ENCODE data around the gene CENPX.

CENPX gene

DNA sequence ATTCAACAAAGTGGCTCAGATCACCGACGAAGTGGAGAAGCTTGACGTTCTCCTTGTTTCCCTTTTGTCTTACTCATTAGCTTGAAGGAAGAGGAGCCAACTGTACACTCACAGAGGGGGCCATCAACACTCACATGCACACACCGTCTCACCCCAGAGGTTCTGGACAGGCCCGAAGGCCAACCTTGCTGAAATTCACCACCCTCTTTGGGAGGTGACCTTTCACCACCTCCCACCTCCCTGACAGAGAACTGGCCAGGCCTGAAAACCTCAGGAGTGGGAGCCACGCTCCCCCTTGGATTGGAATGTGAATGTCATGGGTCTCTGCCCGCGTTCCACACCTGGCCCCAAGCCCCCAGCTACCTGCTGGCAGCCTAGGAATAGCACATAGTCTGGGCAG, 12.8 kb upstream of the CENPX start:
- TF ChIP-seq ZNF565 (CRISPR knock-in tag; conservative IDR thresholded peaks at IDR 0.05; ENCODE audit: low read depth) (no peak), RARB (CRISPR knock-in tag; IDR thresholded peaks at IDR 0.05) (no peak), ARNTL (CRISPR knock-in tag; IDR thresholded peaks at IDR 0.05; ENCODE audit: borderline replicate concordance, low read depth) (no peak), ZNF8 (CRISPR knock-in tag; IDR thresholded peaks at IDR 0.05) (no peak), OSR1 (CRISPR knock-in tag; IDR thresholded peaks at IDR 0.05) (no peak), ZFP30 (CRISPR knock-in tag; IDR thresholded peaks at IDR 0.05) (no peak), TOX (CRISPR knock-in tag; IDR thresholded peaks at IDR 0.05; ENCODE audit: borderline replicate concordance) (no peak), ESRRG (CRISPR knock-in tag; IDR thresholded peaks at IDR 0.05) (no peak), GLIS3 (CRISPR knock-in tag; IDR thresholded peaks at IDR 0.05) (no peak), CSDC2 (CRISPR knock-in tag; IDR thresholded peaks at IDR 0.05) (no peak), ZFP3 (CRISPR knock-in tag; IDR thresholded peaks at IDR 0.05) (no peak), ZC3H10 (CRISPR knock-in tag; IDR thresholded peaks at IDR 0.05) (no peak), ZNF70 (CRISPR knock-in tag; IDR thresholded peaks at IDR 0.05) (no peak), BACH2 (CRISPR knock-in tag; IDR thresholded peaks at IDR 0.05; ENCODE audit: borderline replicate concordance) (no peak)
- TF ChIP-seq, protein P1, sequence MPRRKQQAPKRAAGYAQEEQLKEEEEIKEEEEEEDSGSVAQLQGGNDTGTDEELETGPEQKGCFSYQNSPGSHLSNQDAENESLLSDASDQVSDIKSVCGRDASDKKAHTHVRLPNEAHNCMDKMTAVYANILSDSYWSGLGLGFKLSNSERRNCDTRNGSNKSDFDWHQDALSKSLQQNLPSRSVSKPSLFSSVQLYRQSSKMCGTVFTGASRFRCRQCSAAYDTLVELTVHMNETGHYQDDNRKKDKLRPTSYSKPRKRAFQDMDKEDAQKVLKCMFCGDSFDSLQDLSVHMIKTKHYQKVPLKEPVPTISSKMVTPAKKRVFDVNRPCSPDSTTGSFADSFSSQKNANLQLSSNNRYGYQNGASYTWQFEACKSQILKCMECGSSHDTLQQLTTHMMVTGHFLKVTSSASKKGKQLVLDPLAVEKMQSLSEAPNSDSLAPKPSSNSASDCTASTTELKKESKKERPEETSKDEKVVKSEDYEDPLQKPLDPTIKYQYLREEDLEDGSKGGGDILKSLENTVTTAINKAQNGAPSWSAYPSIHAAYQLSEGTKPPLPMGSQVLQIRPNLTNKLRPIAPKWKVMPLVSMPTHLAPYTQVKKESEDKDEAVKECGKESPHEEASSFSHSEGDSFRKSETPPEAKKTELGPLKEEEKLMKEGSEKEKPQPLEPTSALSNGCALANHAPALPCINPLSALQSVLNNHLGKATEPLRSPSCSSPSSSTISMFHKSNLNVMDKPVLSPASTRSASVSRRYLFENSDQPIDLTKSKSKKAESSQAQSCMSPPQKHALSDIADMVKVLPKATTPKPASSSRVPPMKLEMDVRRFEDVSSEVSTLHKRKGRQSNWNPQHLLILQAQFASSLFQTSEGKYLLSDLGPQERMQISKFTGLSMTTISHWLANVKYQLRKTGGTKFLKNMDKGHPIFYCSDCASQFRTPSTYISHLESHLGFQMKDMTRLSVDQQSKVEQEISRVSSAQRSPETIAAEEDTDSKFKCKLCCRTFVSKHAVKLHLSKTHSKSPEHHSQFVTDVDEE (CRISPR knock-in tag; IDR thresholded peaks at IDR 0.05): no peak
- TF ChIP-seq, protein P2, sequence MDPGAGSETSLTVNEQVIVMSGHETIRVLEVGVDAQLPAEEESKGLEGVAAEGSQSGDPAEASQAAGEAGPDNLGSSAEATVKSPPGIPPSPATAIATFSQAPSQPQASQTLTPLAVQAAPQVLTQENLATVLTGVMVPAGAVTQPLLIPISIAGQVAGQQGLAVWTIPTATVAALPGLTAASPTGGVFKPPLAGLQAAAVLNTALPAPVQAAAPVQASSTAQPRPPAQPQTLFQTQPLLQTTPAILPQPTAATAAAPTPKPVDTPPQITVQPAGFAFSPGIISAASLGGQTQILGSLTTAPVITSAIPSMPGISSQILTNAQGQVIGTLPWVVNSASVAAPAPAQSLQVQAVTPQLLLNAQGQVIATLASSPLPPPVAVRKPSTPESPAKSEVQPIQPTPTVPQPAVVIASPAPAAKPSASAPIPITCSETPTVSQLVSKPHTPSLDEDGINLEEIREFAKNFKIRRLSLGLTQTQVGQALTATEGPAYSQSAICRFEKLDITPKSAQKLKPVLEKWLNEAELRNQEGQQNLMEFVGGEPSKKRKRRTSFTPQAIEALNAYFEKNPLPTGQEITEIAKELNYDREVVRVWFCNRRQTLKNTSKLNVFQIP (CRISPR knock-in tag; IDR thresholded peaks at IDR 0.05; ENCODE audit: borderline replicate concordance, low read depth): no peak
- TF ChIP-seq, protein P3, sequence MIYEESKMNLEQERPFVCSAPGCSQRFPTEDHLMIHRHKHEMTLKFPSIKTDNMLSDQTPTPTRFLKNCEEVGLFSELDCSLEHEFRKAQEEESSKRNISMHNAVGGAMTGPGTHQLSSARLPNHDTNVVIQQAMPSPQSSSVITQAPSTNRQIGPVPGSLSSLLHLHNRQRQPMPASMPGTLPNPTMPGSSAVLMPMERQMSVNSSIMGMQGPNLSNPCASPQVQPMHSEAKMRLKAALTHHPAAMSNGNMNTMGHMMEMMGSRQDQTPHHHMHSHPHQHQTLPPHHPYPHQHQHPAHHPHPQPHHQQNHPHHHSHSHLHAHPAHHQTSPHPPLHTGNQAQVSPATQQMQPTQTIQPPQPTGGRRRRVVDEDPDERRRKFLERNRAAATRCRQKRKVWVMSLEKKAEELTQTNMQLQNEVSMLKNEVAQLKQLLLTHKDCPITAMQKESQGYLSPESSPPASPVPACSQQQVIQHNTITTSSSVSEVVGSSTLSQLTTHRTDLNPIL (CRISPR knock-in tag; IDR thresholded peaks at IDR 0.05; ENCODE audit: low read depth): no peak
- TF ChIP-seq, protein P4, sequence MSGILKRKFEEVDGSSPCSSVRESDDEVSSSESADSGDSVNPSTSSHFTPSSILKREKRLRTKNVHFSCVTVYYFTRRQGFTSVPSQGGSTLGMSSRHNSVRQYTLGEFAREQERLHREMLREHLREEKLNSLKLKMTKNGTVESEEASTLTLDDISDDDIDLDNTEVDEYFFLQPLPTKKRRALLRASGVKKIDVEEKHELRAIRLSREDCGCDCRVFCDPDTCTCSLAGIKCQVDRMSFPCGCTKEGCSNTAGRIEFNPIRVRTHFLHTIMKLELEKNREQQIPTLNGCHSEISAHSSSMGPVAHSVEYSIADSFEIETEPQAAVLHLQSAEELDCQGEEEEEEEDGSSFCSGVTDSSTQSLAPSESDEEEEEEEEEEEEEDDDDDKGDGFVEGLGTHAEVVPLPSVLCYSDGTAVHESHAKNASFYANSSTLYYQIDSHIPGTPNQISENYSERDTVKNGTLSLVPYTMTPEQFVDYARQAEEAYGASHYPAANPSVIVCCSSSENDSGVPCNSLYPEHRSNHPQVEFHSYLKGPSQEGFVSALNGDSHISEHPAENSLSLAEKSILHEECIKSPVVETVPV (CRISPR knock-in tag; IDR thresholded peaks at IDR 0.05): no peak
- TF ChIP-seq, protein P5, sequence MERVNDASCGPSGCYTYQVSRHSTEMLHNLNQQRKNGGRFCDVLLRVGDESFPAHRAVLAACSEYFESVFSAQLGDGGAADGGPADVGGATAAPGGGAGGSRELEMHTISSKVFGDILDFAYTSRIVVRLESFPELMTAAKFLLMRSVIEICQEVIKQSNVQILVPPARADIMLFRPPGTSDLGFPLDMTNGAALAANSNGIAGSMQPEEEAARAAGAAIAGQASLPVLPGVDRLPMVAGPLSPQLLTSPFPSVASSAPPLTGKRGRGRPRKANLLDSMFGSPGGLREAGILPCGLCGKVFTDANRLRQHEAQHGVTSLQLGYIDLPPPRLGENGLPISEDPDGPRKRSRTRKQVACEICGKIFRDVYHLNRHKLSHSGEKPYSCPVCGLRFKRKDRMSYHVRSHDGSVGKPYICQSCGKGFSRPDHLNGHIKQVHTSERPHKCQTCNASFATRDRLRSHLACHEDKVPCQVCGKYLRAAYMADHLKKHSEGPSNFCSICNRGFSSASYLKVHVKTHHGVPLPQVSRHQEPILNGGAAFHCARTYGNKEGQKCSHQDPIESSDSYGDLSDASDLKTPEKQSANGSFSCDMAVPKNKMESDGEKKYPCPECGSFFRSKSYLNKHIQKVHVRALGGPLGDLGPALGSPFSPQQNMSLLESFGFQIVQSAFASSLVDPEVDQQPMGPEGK (CRISPR knock-in tag; IDR thresholded peaks at IDR 0.05; ENCODE audit: borderline replicate concordance): no peak

DNA sequence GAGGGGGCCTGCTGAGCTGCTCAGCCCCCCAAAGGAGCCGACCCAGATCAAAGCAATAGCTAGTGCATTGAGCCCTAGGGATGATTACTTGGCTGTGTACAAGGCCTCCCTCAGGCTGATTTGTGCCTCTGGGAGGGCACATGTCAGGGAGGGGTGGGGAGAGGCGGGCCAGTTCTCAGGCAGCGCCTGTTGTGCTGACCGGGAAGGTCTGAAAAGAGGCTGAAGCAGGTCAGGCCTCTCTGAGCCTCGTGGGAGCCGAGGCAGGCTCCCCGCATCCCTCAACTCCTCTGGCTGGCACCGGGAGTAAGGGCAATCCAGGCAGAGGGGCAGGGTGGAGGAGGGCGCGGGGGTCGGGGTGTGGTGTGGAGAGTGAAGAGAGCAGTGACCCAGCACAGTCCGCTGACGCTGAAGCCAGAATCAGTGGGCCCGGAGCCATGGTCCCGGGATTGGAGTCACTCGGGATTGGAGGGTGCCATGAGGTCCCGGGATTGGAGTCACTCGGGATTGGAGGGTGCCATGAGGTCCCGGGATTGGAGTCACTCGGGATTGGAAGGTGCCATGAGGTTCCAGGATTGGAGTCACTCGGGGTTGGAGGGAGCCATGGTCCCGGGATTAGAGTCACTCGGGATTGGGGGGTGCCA, 11.8 kb upstream of the CENPX start:
- ATAC-seq: no peak
- TF ChIP-seq BACH2 (CRISPR knock-in tag; IDR thresholded peaks at IDR 0.05; ENCODE audit: borderline replicate concordance) (no peak), ZNF565 (CRISPR knock-in tag; conservative IDR thresholded peaks at IDR 0.05; ENCODE audit: low read depth) (no peak), ZFP3 (CRISPR knock-in tag; IDR thresholded peaks at IDR 0.05) (no peak), PPARA (CRISPR knock-in tag; IDR thresholded peaks at IDR 0.05; ENCODE audit: borderline replicate concordance) (no peak), TCF4 (CRISPR knock-in tag; IDR thresholded peaks at IDR 0.05; ENCODE audit: borderline replicate concordance) (no peak), ESRRG (CRISPR knock-in tag; IDR thresholded peaks at IDR 0.05) (no peak), OSR1 (CRISPR knock-in tag; IDR thresholded peaks at IDR 0.05) (no peak), SNAI2 (CRISPR knock-in tag; IDR thresholded peaks at IDR 0.05) (no peak), ZNF70 (CRISPR knock-in tag; IDR thresholded peaks at IDR 0.05) (no peak)
- TF ChIP-seq, protein P3 (CRISPR knock-in tag; IDR thresholded peaks at IDR 0.05; ENCODE audit: low read depth): no peak
- TF ChIP-seq, protein P1 (CRISPR knock-in tag; IDR thresholded peaks at IDR 0.05): no peak
- TF ChIP-seq, protein P4 (CRISPR knock-in tag; IDR thresholded peaks at IDR 0.05): no peak

More for the DNA sequence above, 12.8 kb upstream of the CENPX start:
- no peak for ATAC-seq
